ENCODE results near the gene PPP4R4.
"Not testable (repeated sequence)": the region's sequence is repeated elsewhere in the genome, so short reads cannot be mapped to it uniquely, and the experiment has no call there.

The PPP4R4 gene

GRCh38 chr14:94180655-94181271 lies 6.6 kb downstream of the PPP4R4 start:
- DNase-seq (ENCODE audit: low spot score), result peak; percentile 62

GRCh38 chr14:94181835-94182234 lies 7.7 kb downstream of the PPP4R4 start:
- no peak for DNase-seq (ENCODE audit: low spot score)

GRCh38 chr14:94192536-94192935 lies 18.4 kb downstream of the PPP4R4 start:
- DNase-seq (ENCODE audit: low spot score), result no peak

- DNase-seq (ENCODE audit: low spot score), result no peak
Observed at GRCh38 chr14:94193776-94194175, 19.7 kb downstream of the PPP4R4 start.

- no peak for DNase-seq (ENCODE audit: low spot score)
Observed at GRCh38 chr14:94196057-94196456, 21.9 kb downstream of the PPP4R4 start.

- DNase-seq (ENCODE audit: low spot score), result no peak
Observed at GRCh38 chr14:94203473-94204210, 29.5 kb downstream of the PPP4R4 start.

GRCh38 chr14:94213021-94213420 lies 38.9 kb downstream of the PPP4R4 start:
- peak; percentile 84 for DNase-seq (ENCODE audit: low spot score)

- DNase-seq (ENCODE audit: low spot score), result no peak
Observed at GRCh38 chr14:94213741-94214140, 39.6 kb downstream of the PPP4R4 start.

- no peak for DNase-seq (ENCODE audit: low spot score)
Observed at GRCh38 chr14:94217116-94217515, 43.0 kb downstream of the PPP4R4 start.

GRCh38 chr14:94218198-94218886 lies 44.2 kb downstream of the PPP4R4 start:
- DNase-seq (ENCODE audit: low spot score), result not testable (repeated sequence)

- no peak for DNase-seq (ENCODE audit: low spot score)
Observed at GRCh38 chr14:94224040-94224439, 49.9 kb downstream of the PPP4R4 start.

- DNase-seq (ENCODE audit: low spot score), result no peak
Observed at GRCh38 chr14:94225460-94226378, 51.6 kb downstream of the PPP4R4 start.

GRCh38 chr14:94227029-94227428 lies 52.9 kb downstream of the PPP4R4 start:
- peak; percentile 6 for DNase-seq (ENCODE audit: low spot score)

GRCh38 chr14:94237046-94237445 lies 62.9 kb downstream of the PPP4R4 start:
- no peak for DNase-seq (ENCODE audit: low spot score)

GRCh38 chr14:94237983-94238382 lies 63.9 kb downstream of the PPP4R4 start:
- DNase-seq (ENCODE audit: low spot score), result no peak

GRCh38 chr14:94239406-94239805 lies 65.3 kb downstream of the PPP4R4 start:
- no peak for DNase-seq (ENCODE audit: low spot score)

- no peak for DNase-seq (ENCODE audit: low spot score)
Observed at GRCh38 chr14:94244182-94244581, 70.1 kb downstream of the PPP4R4 start.

GRCh38 chr14:94264195-94264594 lies 90.1 kb downstream of the PPP4R4 start:
- not testable (repeated sequence) for DNase-seq (ENCODE audit: low spot score)

GRCh38 chr14:94267352-94267751 lies 93.2 kb downstream of the PPP4R4 start:
- DNase-seq (ENCODE audit: low spot score), result no peak

GRCh38 chr14:94268582-94268981 lies 94.5 kb downstream of the PPP4R4 start:
- DNase-seq (ENCODE audit: low spot score), result not testable (repeated sequence)

- no peak for DNase-seq (ENCODE audit: low spot score)
Observed at GRCh38 chr14:94269156-94269555, 95.0 kb downstream of the PPP4R4 start.

All from kidney tubule cell (primary cell).